ENCODE data around the gene MAMLD1.

GRCh38 chrX:150502091-150502490 lies 139.0 kb downstream of the MAMLD1 start:
- TF ChIP-seq CTCF (optimal IDR thresholded peaks at IDR 0.05 in 1 of 3, IDR thresholded peaks at IDR 0.05 in 1 of 3, conservative IDR thresholded peaks at IDR 0.05 in 1 of 3; ENCODE audit: extremely low read depth in 1 of 3, insufficient read depth in 2 of 3, low read length in 3 of 3) (no peak), EZH2 (IDR thresholded peaks at IDR 0.05; ENCODE audit: low read length) (no peak)

Measured in keratinocyte (primary cell).